ENCODE measurements around the gene S100A12. TPM values are rescaled to one million over a fixed set of nuclear protein-coding genes. Genes with fewer than 3 reads are reported as not detected.

Gene S100A12
- total and polyA plus RNA-seq, 9 of the 15 experiments (the other 6 are each of a cell fraction or from before 2014, with no cell fraction given), result not detected

GRCh38 chr1:153392822-153393221, 17.4 kb upstream of the S100A12 start:
- ChIA-PET CTCF (ENCODE audit: low intra/inter-chr PET ratio) (no interaction called here), POLR2A (interaction anchor here (0.8 kb wide), 1 partner anchor 35 kb away, joined by 3 read pairs; the partner anchor contains the start of gene S100A9)
- TF ChIP-seq RBM25 (IDR thresholded peaks at IDR 0.05; ENCODE audit: low read depth, low read length, severe bottlenecking), result peak; percentile 61
- no peak for TF ChIP-seq SRSF7 (optimal IDR thresholded peaks at IDR 0.05; ENCODE audit: low read depth, low read length)
- no peak for TF ChIP-seq TCF7L2 (IDR thresholded peaks at IDR 0.05; ENCODE audit: low read depth, low read length)
- TF ChIP-seq AFF4 (CRISPR knock-in tag; IDR thresholded peaks at IDR 0.05), result no peak
- TF ChIP-seq PHTF2 (CRISPR knock-in tag; IDR thresholded peaks at IDR 0.05), result no peak
- TF ChIP-seq NCOA4 (IDR thresholded peaks at IDR 0.05; ENCODE audit: partially characterized antibody), result no peak
- TF ChIP-seq ZNF655 (CRISPR knock-in tag; IDR thresholded peaks at IDR 0.05), result no peak
- no peak for ATAC-seq
- BruUV-seq (replicated peaks), result no TSS peak
- no peak for DNase-seq (ENCODE audit: extremely low read depth in 1 of 4, low spot score in 3 of 4)
- Histone ChIP-seq H3K4me3 (no peak overlapping the region), H3K79me2 (ENCODE audit: control insufficient read depth, insufficient read depth, low read length) (no peaks in the 10 kb centered on the region), H3K27me3 (ENCODE audit: control insufficient read depth in 2 of 2, insufficient read depth in 2 of 2, low read length in 2 of 2) (peaks cover 18 to 52% of the 10 kb centered on the region in 2 experiments; a peak in 4 of 5 replicates), H3K27ac (ENCODE audit: extremely low read depth, low read depth, low read length) (no peak overlapping the region), H3K36me3 (ENCODE audit: control insufficient read depth, insufficient read depth, low read length) (no peaks in the 10 kb centered on the region), H2AFZ (ENCODE audit: low read depth, low read length) (no peak overlapping the region), H3K9ac (ENCODE audit: insufficient read depth in 1 of 2, low read depth in 2 of 2, low read length in 2 of 2) (no peak overlapping the region), H3K9me1 (ENCODE audit: control insufficient read depth, insufficient read depth, low read length) (no peaks in the 10 kb centered on the region), H4K20me1 (replicated peaks; ENCODE audit: control insufficient read depth, insufficient read depth, low read length) (peaks cover 3% of the 10 kb centered on the region; the same call in 1 of the 2 replicates), H3K4me2 (ENCODE audit: insufficient read depth, low read length) (no peak overlapping the region), H3K4me1 (replicated peaks in 1 of 2; ENCODE audit: control insufficient read depth in 2 of 2, insufficient read depth in 2 of 2, low read length in 2 of 2) (peaks cover 0 to 6% of the 10 kb centered on the region in 2 experiments; a peak in 1 of 5 replicates), H3K9me3 (replicated peaks; ENCODE audit: control insufficient read depth, insufficient read depth, low read depth, low read length) (no peaks in the 10 kb centered on the region)
- intact Hi-C loops (cut with micrococcal nuclease), result no loop called here
- WGBS (ENCODE audit: insufficient coverage, low coverage, missing lambda C conversion rate), result 2% methylated on average over 3 of the region's 3 CpGs
- in situ Hi-C loops (cut with MboI), result no loop called here
- no peak for FAIRE-seq
